IPS DF 19.7 (cell line): ENCODE measurements around the gene ZFAND5.

ENCODE experiments used
- DNase-seq: peaks from one replicate; pipeline ENCODE4 v3.0.0-alpha.2; 2013; ENCODE audit warnings: low read depth, low spot score

The ZFAND5 gene

GRCh38 chr9:72364679-72365524, at the start of gene ZFAND5:
Gene ZFAND5 (minus strand): TSS chr9:72365208. CDS start chr9:72360778, 4,430 bp downstream.
- peak; percentile 80 for DNase-seq

GRCh38 chr9:72412483-72413040, 47.6 kb upstream of the ZFAND5 start:
- DNase-seq, result no peak

DNA sequence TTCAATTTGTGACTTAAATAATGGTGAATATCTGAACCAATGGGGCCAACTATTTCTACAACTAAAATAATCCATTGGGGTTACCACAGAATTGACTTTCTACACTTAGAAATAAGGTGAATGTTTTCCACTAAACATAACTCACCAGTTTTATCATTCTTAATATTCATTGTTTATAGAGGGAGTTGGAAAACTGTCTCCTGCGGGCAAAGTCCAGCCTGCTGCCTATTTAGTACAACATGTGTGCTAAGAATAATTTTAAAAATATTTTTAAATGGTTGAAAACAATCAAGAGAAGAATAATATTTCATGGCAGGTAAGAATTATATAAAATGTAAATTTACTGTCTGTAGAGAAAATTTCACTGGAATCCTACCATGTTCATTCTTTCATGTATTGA, 45.2 kb upstream of the ZFAND5 start:
- no peak for DNase-seq

- DNase-seq, result no peak
These were observed 42.1 kb upstream of the ZFAND5 start for GRCh38 chr9:72407114-72407513.

GRCh38 chr9:72402744-72403143, 37.7 kb upstream of the ZFAND5 start:
- no peak for DNase-seq

GRCh38 chr9:72401396-72401795, 36.4 kb upstream of the ZFAND5 start:
- DNase-seq, result no peak

DNA sequence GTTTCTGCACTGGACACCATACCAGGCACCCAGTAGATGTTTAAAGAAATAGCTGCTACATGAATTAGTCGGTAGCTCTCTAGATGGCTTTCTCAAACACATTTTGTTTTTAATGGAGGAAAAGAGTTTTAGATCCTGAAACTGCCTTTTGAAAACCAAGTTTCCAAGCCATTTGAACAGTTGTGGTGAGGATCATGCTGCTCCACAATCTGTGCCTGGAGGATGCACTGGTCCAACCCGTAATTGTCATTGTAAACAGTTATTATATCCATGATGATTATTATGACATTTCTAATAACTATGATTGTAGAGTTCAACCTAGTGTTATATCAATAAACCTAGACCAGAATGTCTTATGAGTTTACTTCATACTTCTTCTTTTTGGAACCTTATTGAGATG, 35.9 kb upstream of the ZFAND5 start:
- no peak for DNase-seq

- DNase-seq, result no peak
These were observed 34.4 kb upstream of the ZFAND5 start for GRCh38 chr9:72399391-72399790.

- DNase-seq, result no peak
These were observed 31.5 kb upstream of the ZFAND5 start for GRCh38 chr9:72396247-72397091.

- no peak for DNase-seq
These were observed 29.1 kb upstream of the ZFAND5 start for GRCh38 chr9:72394066-72394465.

- no peak for DNase-seq
These were observed 25.9 kb upstream of the ZFAND5 start for GRCh38 chr9:72390907-72391306.

GRCh38 chr9:72386186-72386585, 21.2 kb upstream of the ZFAND5 start:
- DNase-seq, result no peak

DNA sequence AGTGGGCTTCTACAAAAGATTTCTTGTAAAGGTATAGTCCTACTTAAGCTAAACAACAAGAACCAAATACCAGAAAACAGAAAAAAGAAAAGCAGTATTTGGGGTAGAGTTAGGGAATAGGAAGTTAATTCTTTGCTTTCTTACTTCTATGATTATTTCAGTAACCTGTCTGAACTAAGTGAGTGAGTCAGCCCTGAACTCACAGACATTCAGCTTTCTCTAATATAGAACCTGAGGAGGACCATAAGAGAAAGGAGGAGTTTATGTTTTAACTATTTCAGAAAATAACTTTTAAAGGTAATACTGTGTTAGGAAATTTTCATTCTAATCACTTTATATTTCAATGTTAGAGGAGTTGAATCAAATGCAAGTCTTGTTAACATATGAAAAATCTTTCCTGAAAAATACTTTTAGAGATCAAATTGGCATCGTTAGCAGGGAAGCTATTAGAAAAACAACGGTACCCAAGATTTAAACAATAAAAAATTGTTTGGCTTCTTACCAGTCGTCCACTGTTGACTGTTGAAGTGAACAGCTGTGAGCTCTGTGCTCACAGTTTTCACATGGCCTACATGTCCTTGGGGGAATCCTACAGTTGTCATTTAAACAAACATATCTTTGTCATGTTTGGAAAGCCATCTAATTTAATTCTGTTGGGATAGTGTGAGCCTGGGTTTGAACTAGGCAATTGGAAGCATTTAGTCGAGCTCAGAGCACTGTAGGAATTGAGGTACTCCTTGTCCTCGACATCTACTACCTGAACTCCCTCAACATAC, 19.9 kb upstream of the ZFAND5 start:
- DNase-seq, result no peak

DNA sequence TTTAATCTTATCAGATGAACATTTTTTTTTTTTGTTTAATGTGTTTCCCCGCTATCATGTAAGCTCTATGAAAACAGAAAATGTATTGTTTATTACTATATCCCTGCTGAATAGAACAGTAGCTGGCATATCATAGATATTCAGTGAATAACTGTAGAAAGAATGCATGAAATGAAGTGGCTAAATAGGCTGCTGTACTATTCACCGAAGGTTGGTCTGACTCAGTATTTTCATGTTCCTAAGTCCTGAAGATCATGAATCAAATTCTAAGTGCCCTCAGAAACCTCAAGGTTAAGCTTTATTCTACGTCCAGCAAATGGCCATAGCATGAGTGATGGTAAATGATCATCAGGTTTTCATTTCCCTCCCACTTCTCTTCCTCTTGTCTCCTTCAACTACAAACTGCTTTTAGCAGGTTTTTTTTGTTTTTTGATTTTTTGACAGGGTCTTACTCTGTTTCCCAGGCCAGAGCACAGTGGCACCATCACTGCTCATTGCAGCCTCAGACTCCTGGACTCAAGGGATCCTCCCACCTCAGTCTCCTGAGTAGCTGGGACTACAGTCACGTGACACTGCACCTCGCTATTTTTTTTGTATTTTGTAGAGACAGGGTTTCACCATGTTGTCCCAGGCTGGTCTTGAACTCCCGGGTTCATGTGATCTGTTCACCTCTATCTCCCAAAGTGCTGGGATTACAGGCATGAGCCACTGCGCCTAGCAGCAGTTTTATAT, 19.1 kb upstream of the ZFAND5 start:
- DNase-seq, result no peak

DNA sequence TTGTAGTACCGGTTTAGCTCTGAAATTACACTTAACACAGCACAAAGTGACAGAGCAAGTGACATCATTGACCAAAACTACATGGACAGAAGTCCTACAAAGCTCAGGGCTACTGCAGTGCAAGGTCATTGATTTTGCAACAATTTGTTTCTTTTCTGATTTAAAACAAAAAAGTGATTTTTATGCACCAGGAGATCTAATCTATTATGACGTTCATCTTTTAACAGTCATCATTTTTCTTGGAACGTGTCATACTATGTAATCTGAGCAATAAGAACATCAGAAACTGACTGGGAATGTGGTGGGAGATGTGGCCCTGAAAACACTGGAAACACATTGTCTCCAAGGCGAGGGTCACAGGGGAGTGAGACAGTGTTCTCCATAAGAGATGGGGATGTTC, 17.4 kb upstream of the ZFAND5 start:
- no peak for DNase-seq

- no peak for DNase-seq
These were observed 12.0 kb upstream of the ZFAND5 start for GRCh38 chr9:72377041-72377440.

- no peak for DNase-seq
These were observed 6.1 kb upstream of the ZFAND5 start for GRCh38 chr9:72371151-72371550.

DNA sequence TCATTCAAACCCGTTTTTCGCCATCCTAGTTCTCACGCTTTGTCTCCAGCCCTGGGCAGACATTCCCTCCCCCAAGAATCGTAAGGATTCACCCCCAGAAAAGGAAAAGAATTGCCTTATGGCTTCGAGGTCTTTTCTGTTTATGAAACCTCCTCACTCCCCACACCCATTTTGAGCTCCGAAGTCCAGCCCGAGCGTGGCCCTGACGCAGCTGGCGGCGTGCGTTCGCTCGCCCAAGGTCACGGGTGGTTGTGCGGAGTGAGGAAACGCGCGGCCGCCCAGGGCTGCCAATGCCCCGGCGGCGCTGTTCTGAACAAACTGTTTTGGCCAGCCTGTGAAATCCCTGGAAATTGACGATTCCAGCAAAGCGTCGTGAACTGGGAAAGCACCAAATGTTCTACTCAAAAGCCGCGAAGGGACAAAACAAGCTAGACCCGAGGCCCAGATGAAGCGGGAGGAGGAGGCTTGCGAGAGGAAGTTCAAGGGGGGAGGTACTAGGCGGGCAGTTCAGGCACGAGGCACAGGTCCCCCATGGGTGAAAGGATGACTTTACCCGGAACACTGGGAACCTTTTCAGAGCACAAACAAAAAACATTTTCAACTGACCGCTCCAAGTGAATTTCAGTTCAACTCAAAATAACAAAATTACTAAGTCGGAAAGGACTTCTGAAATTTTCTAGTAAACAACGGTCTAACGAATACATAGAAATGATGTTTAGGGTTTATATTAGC, 683 bp upstream of the ZFAND5 start:
- peak; percentile 28 for DNase-seq

DNA sequence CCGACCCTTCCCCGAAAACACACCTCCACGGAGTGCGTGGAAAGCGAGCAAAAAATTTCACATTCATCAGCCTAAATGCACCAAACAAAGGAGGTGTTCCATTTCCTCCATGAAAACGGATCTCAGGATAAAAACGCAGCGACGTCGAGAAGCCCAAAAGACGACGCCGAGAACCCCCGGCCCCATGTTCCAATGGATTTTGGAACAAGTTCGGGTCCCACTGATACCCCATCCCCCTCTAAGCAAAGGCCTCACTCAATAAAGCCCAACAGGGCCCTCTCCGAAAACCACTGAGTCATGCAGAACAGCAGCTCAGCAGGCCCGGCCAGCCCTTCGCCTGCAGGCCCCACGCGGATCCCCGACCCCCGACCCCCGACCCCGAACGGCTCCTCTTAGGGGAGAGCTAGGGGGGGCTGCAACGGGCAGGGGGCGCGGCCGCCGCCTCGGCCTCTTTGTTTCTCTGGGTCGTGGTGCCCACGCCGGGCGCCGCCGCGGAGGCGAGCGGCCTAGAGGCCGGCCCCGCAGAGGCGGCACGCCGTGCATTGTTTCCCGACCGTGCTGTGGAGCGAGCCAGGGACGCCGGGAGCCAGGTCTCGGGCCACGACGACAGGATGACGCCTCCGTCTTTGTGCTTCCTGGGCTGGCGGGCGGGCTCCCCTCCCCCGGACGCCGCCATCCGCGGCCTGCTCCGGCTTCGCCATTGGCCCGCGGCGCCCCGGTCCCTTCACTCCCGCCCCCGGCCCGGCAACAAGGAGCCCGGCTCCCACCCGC, 915 bp downstream of the ZFAND5 start:
- DNase-seq, result no peak

GRCh38 chr9:72363236-72363635, 1.8 kb downstream of the ZFAND5 start:
- DNase-seq, result no peak
